BJ (cell line): ENCODE measurements around the gene SPRED2. TPM values are rescaled to one million over a fixed set of nuclear protein-coding genes. Genes with fewer than 3 reads are reported as not detected.

Experiments
- CTCF ChIA-PET: fragments of 350-600 bp; formaldehyde crosslinking; extraction: SDS; loops from one replicate; lab custom pipeline; 2021; ENCODE audit warnings: antibody characterized with exemption, inconsistent platforms; lab: Yijun Ruan, JAX
- POLR2A ChIA-PET: fragments of 300-600 bp; sonication (Branson Sonifier 250); formaldehyde crosslinking; extraction: SDS; loops from one replicate; lab custom pipeline; 2021; ENCODE audit warnings: antibody characterized with exemption; lab: Charles Lee
- DNase-seq: peaks from one replicate; pipeline ENCODE4 v3.0.0-alpha.2; 2011; ENCODE audit warnings: low read depth
- H3K27me3 ChIP-seq: 2 replicates; pipeline ENCODE4 v1.6.0; 2011; ENCODE audit warnings: low read length; ENCODE audit not compliant: control insufficient read depth, insufficient read depth
- H3K36me3 ChIP-seq: 2 replicates; pipeline ENCODE4 v1.5.1; 2011; ENCODE audit warnings: low read length; ENCODE audit not compliant: control insufficient read depth, insufficient read depth
- H3K4me3 ChIP-seq: 2 replicates; pipeline ENCODE4 v1.5.1; 2011; ENCODE audit warnings: low read depth, mild to moderate bottlenecking, control low read depth, low read length
- CTCF ChIP-seq: IDR thresholded peaks from 2 replicates; pipeline ENCODE4 v1.5.1; 2011; ENCODE audit warnings: low read depth, mild to moderate bottlenecking, control low read depth, inconsistent platforms, low read length, moderate library complexity; ENCODE audit not compliant: insufficient read depth
- polyA plus RNA-seq: library from polyadenylated mRNA; depleted of rRNA; stranded (reverse); fragments of >200 nt; gene quantifications from 2 replicates; pipeline ENCODE4 v1.2.3, GENCODE V29; 2011

The SPRED2 gene
- polyA plus RNA-seq, 1 experiment = 13.1 TPM

DNA sequence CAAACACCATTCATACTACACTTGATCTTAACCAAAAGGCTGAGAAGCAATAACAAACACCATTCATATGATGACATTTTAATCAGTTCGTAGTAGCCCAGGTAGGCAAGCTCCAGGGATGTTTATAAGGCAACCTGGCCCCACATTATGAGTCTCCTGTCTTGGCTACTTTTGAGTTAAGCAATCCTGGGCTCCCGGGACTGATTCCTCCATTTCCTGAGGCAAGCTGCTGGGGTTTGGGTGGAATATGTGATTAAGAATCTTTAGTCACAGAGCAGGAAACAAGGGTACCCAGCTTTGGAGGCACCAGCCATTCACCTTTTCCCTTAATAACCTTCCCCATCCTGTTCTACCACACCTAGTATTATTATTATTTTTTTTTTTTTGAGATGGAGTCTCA, 24.5 kb upstream of the SPRED2 start:
- no peak for TF ChIP-seq CTCF
- Histone ChIP-seq H3K4me3 (no peak overlapping the region), H3K36me3 (no peaks in the 10 kb centered on the region), H3K27me3 (no peaks in the 10 kb centered on the region)
- no peak for DNase-seq
- CTCF ChIA-PET = no interaction called here
- POLR2A ChIA-PET = no interaction called here

- CTCF ChIA-PET = no interaction called here
- no peaks in the 10 kb centered on the region for H3K36me3 ChIP-seq
- no peak overlapping the region for H3K4me3 ChIP-seq
- no peaks in the 10 kb centered on the region for H3K27me3 ChIP-seq
- TF ChIP-seq CTCF = no peak
- POLR2A ChIA-PET = no interaction called here
- DNase-seq = no peak
Measured at GRCh38 chr2:65456064-65456463, 23.7 kb upstream of the SPRED2 start.

GRCh38 chr2:65453916-65454315, 21.5 kb upstream of the SPRED2 start:
- Histone ChIP-seq H3K4me3 (no peak overlapping the region), H3K27me3 (no peaks in the 10 kb centered on the region), H3K36me3 (no peaks in the 10 kb centered on the region)
- POLR2A ChIA-PET = no interaction called here
- TF ChIP-seq CTCF = no peak
- CTCF ChIA-PET = interaction anchor here (1.0 kb wide), 1 partner anchor 11 kb away, joined by 5 read pairs; no protein-coding TSS in a partner anchor
- no peak for DNase-seq

DNA sequence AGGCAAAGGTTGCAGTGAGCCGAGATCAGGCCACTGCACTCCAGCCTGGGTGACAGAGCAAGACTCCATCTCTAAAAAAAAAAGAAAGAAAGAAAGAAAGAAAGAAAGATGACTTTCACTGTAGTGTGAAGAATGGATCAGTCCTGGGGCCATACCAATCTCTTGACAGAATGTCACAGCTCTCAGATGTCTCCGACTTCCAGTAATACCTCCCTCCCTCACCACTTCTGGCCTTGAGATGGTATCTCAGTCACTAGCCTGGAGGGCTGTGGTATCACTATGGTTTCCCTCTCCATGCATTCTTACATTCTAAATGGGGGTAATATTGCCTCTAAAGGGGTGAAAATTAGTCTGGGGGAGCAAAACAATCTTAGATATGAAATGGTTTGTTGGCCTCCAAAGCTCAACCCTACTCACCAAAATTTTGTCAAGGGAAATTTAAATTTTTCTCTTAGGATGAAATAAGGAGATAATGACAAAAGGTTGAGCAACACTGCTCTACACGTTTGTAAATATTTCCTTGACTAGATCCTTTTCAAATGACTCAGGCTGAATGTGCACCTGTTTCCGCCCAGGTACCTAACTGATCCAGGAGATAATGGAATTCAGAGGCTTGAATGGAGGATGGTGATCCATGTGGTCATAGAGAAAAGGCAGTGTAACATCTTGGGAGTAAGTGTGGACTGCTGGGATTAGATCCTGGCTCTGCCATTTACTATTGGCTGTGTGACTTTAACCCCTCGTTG, 19.9 kb upstream of the SPRED2 start:
- DNase-seq = no peak
- no peak for TF ChIP-seq CTCF
- no peak overlapping the region for H3K4me3 ChIP-seq
- H3K27me3 ChIP-seq = no peaks in the 10 kb centered on the region
- H3K36me3 ChIP-seq = no peaks in the 10 kb centered on the region
- ChIA-PET POLR2A (no interaction called here), CTCF (no interaction called here)

DNA sequence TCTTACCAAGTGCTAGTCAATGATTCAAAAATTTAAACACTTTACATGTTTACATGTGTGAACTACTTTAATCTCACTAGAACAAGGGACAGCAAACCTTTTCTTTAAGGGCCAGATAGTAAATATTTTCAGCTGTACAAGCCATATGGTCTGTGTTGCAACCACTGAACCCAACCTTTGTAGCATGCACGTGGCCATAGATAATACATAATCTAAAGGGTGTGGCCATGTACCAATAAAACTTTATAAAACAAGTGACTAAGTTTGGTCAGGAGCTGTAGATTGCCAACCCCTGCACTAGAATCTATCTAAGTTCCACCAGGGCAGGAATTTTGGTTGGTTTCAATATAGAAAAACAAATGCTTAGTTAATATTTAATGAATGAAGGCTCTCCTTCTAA, 18.4 kb upstream of the SPRED2 start:
- Histone ChIP-seq H3K27me3 (no peaks in the 10 kb centered on the region), H3K36me3 (no peaks in the 10 kb centered on the region), H3K4me3 (no peak overlapping the region)
- DNase-seq = no peak
- TF ChIP-seq CTCF = no peak
- CTCF ChIA-PET = no interaction called here
- POLR2A ChIA-PET = no interaction called here
